ENCODE data around the gene MMP15.

DNA sequence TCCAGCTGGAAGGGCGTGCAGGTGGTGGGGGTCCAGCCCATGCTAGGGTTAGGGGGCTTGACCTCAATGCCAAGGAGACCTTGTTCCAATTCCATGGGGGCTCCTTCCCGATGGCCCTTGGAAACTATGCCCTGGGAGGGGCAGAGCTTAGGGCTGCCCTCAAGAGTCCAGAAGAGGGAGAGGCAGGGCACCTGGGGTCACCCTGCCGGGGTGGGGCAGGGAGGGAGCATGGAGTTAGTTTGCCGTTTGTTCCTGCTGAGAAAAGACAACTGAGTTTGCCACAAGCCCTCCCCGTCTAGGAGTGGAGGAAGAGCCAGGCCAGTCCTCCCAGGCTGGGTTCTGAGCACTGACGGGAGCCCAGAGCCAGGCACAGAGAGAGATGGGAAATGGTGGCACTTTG lies 21.4 kb downstream of the MMP15 start:
- TF ChIP-seq YY1 (IDR thresholded peaks at IDR 0.05; ENCODE audit: low read depth) = no peak
- no peak for TF ChIP-seq ELF1 (IDR thresholded peaks at IDR 0.05)
